Astrocyte (in vitro differentiated cells and primary cell): ENCODE measurements around the gene NSF. TPM values are rescaled to one million over a fixed set of nuclear protein-coding genes. Genes with fewer than 3 reads are reported as not detected.

Experiments
- DNase-seq: peaks from one replicate; pipeline ENCODE4 v3.0.0-alpha.2; 2010; ENCODE audit warnings: low read depth
- FAIRE-seq: peaks from 2 replicates; lab custom pipeline; 2011; peaks lifted over from hg19 to GRCh38; lab: Jason Lieb, UNC
- H2AFZ ChIP-seq: 2 replicates; pipeline ENCODE4 v1.6.0; 2012; ENCODE audit warnings: low read depth, low read length, inconsistent platforms
- H3K27ac ChIP-seq: 2 replicates; pipeline ENCODE4 v1.5.1; 2011; ENCODE audit warnings: low read depth, low read length, inconsistent platforms
- H3K27me3 ChIP-seq: 2 replicates; pipeline ENCODE4 v1.6.0; 2011; ENCODE audit warnings: low read length, inconsistent platforms; ENCODE audit not compliant: insufficient read depth
- H3K36me3 ChIP-seq: 2 replicates; pipeline ENCODE4 v1.5.1; 2011; ENCODE audit warnings: low read length, inconsistent platforms; ENCODE audit not compliant: insufficient read depth
- H3K4me1 ChIP-seq: 2 replicates; pipeline ENCODE4 v1.5.1; 2011; ENCODE audit warnings: low read length, inconsistent platforms; ENCODE audit not compliant: insufficient read depth
- H3K4me2 ChIP-seq: 2 replicates; pipeline ENCODE4 v1.6.0; 2012; ENCODE audit warnings: low read length, inconsistent platforms
- H3K4me3 ChIP-seq: 2 replicates; pipeline ENCODE4 v1.5.1; 2011; ENCODE audit warnings: low read depth, mild to moderate bottlenecking, low read length, inconsistent platforms; ENCODE audit not compliant: insufficient read depth
- H3K79me2 ChIP-seq: 2 replicates; pipeline ENCODE4 v1.6.0; 2012; ENCODE audit warnings: mild to moderate bottlenecking, low read length, inconsistent platforms; ENCODE audit not compliant: insufficient read depth
- H3K9ac ChIP-seq: 2 replicates; pipeline ENCODE4 v1.6.0; 2012; ENCODE audit warnings: mild to moderate bottlenecking, low read length, inconsistent platforms
- H3K9me3 ChIP-seq: 2 replicates; pipeline ENCODE4 v1.5.1; 2012; ENCODE audit warnings: low read depth, mild to moderate bottlenecking, low read length, inconsistent platforms; ENCODE audit not compliant: insufficient read depth
- H4K20me1 ChIP-seq: 2 replicates; pipeline ENCODE4 v1.6.0; 2012; ENCODE audit warnings: low read length, inconsistent platforms; ENCODE audit not compliant: insufficient read depth
- H3K27ac Mint-ChIP-seq: one replicate; pipeline ENCODE4 v1.8.0; 2021; ENCODE audit warnings: mild to moderate bottlenecking, mixed read lengths; ENCODE audit not compliant: unreplicated experiment
- H3K27me3 Mint-ChIP-seq: one replicate; pipeline ENCODE4 v1.8.0; 2021; ENCODE audit warnings: low read depth, mixed read lengths; ENCODE audit not compliant: unreplicated experiment
- H3K36me3 Mint-ChIP-seq: one replicate; pipeline ENCODE4 v1.8.0; 2021; ENCODE audit warnings: low read depth, mixed read lengths; ENCODE audit not compliant: unreplicated experiment
- H3K4me1 Mint-ChIP-seq: one replicate; pipeline ENCODE4 v1.8.0; 2021; ENCODE audit warnings: low read depth, mixed read lengths; ENCODE audit not compliant: unreplicated experiment
- H3K4me3 Mint-ChIP-seq: one replicate; pipeline ENCODE4 v1.8.0; 2021; ENCODE audit warnings: mild to moderate bottlenecking, moderate library complexity, mixed read lengths; ENCODE audit not compliant: unreplicated experiment
- H3K9me3 Mint-ChIP-seq: one replicate; pipeline ENCODE4 v1.8.0; 2021; ENCODE audit warnings: mild to moderate bottlenecking, mixed read lengths; ENCODE audit not compliant: unreplicated experiment
- EZH2 ChIP-seq: IDR thresholded peaks from 2 replicates; pipeline ENCODE4 v1.6.1; 2012; ENCODE audit warnings: mild to moderate bottlenecking, low read length, inconsistent platforms; ENCODE audit not compliant: insufficient read depth
- total RNA-seq: library from RNA; stranded (reverse); gene quantifications from 2 replicates; pipeline ENCODE4 v1.2.1, GENCODE V29; 2021
- TF ChIP-seq, protein P1 (sequence below): IDR thresholded peaks from 2 replicates; pipeline ENCODE4 v1.5.1; 2011; ENCODE audit warnings: low read depth, mild to moderate bottlenecking, inconsistent platforms, low read length, moderate library complexity; ENCODE audit not compliant: insufficient read depth

NSF gene
- total RNA-seq, 1 donor from 2014 or later: 83.4 TPM

DNA sequence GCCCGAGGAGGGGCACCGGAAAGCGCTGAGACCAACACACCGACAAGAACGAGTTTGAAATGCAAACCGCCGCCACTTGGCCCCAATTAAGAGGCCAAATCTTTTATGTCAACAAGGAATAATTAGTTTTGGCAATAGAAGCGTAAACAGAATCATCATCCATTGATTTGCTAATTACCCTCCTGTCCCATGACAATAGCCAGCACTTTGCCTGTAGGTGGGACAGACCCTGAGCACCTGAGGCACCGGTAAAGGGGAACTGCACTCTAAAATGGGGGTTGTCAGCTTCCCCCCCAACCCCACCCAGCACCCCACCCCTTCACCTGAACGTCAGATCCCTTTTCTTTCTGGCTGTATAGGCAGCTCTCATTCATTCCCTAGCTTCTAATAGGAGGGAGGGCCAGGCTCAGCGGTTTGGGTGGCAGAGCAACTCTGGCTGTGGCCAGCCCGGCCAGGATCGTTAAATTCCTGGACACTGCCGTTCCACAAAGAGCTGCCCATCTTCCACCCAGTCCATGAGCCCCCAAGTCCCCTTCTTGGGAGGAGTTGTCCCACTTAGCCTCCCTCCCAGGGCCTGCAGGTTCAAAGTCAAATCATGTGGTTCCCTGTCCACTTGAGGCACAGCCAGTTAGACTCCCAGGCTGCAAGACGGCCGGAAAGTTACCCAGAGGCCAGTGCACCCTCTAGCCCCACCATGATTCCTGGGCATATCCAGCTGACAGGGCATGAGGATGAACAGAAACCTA lies 182.2 kb downstream of the NSF start:
- Mint-ChIP-seq H3K27me3 (peaks cover 15% of the 10 kb centered on the region), H3K4me1 (no peaks in the 10 kb centered on the region), H3K9me3 (peaks cover 3% of the 10 kb centered on the region), H3K36me3 (peaks cover under 1% of the 10 kb centered on the region), H3K27ac (no peak overlapping the region), H3K4me3 (peak overlapping the region; percentile 77)
- no peaks in the 10 kb centered on the region for H4K20me1 ChIP-seq
- H2AFZ ChIP-seq: peak overlapping the region; percentile 62
- peak overlapping the region; percentile 68 for H3K9ac ChIP-seq
- FAIRE-seq: no peak
- TF ChIP-seq, protein P1, sequence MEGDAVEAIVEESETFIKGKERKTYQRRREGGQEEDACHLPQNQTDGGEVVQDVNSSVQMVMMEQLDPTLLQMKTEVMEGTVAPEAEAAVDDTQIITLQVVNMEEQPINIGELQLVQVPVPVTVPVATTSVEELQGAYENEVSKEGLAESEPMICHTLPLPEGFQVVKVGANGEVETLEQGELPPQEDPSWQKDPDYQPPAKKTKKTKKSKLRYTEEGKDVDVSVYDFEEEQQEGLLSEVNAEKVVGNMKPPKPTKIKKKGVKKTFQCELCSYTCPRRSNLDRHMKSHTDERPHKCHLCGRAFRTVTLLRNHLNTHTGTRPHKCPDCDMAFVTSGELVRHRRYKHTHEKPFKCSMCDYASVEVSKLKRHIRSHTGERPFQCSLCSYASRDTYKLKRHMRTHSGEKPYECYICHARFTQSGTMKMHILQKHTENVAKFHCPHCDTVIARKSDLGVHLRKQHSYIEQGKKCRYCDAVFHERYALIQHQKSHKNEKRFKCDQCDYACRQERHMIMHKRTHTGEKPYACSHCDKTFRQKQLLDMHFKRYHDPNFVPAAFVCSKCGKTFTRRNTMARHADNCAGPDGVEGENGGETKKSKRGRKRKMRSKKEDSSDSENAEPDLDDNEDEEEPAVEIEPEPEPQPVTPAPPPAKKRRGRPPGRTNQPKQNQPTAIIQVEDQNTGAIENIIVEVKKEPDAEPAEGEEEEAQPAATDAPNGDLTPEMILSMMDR: no peak
- no peak for TF ChIP-seq EZH2
- peak overlapping the region; percentile 84 for H3K4me2 ChIP-seq
- peaks cover 2% of the 10 kb centered on the region for H3K27me3 ChIP-seq
- no peak overlapping the region for H3K27ac ChIP-seq
- no peaks in the 10 kb centered on the region for H3K9me3 ChIP-seq
- no peaks in the 10 kb centered on the region for H3K79me2 ChIP-seq
- peak overlapping the region; percentile 48 for H3K4me3 ChIP-seq
- H3K36me3 ChIP-seq: no peaks in the 10 kb centered on the region
- H3K4me1 ChIP-seq: peaks cover 3% of the 10 kb centered on the region
- no peak for DNase-seq

- H3K9ac ChIP-seq: no peak overlapping the region
- no peak overlapping the region for H3K4me3 Mint-ChIP-seq
- H3K4me2 ChIP-seq: no peak overlapping the region
- H3K27ac Mint-ChIP-seq: no peak overlapping the region
- FAIRE-seq (no peak), DNase-seq (no peak)
- no peaks in the 10 kb centered on the region for H3K36me3 ChIP-seq
- TF ChIP-seq, protein P1: no peak
- no peak for TF ChIP-seq EZH2
- peaks cover 20% of the 10 kb centered on the region for H3K27me3 Mint-ChIP-seq
- H3K4me3 ChIP-seq: no peak overlapping the region
- H2AFZ ChIP-seq: no peak overlapping the region
- H3K9me3 Mint-ChIP-seq: peaks cover 3% of the 10 kb centered on the region
- H3K4me1 Mint-ChIP-seq: no peaks in the 10 kb centered on the region
- H3K36me3 Mint-ChIP-seq: no peaks in the 10 kb centered on the region
- H3K79me2 ChIP-seq: no peaks in the 10 kb centered on the region
- peaks cover 3% of the 10 kb centered on the region for H3K4me1 ChIP-seq
- H3K27me3 ChIP-seq: peaks cover 6% of the 10 kb centered on the region
- no peaks in the 10 kb centered on the region for H3K9me3 ChIP-seq
- no peaks in the 10 kb centered on the region for H4K20me1 ChIP-seq
- no peak overlapping the region for H3K27ac ChIP-seq
These were observed 182.7 kb downstream of the NSF start for GRCh38 chr17:46773221-46773605.

DNA sequence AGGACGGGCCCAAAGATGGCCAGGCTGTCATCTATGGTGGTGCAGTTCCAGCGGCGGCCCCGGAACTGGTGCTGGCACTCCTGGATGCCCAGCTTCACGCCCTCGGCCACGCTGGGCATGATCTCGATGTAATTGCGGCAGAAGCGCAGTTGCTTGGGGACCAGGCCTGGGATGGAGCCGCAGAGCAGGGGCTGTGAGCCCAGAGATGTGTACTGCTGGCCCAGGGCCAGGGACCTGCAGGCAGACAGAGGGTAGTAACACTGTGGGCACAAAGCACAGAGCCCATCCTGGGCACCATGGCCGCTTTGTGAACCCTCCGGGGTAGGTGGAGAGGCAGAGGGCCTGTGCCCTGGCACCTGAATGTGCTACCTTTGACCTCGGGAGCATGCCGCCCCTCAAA lies 183.2 kb downstream of the NSF start:
- Histone ChIP-seq H2AFZ (no peak overlapping the region), H3K4me1 (peaks cover 3% of the 10 kb centered on the region), H3K4me3 (no peak overlapping the region), H4K20me1 (no peaks in the 10 kb centered on the region), H3K27ac (no peak overlapping the region), H3K4me2 (no peak overlapping the region), H3K79me2 (no peaks in the 10 kb centered on the region), H3K36me3 (no peaks in the 10 kb centered on the region), H3K9me3 (no peaks in the 10 kb centered on the region), H3K9ac (no peak overlapping the region), H3K27me3 (peaks cover 8% of the 10 kb centered on the region)
- DNase-seq: no peak
- FAIRE-seq: no peak
- Mint-ChIP-seq H3K27me3 (peaks cover 20% of the 10 kb centered on the region), H3K4me3 (no peak overlapping the region), H3K36me3 (no peaks in the 10 kb centered on the region), H3K4me1 (no peaks in the 10 kb centered on the region), H3K27ac (no peak overlapping the region), H3K9me3 (peaks cover 3% of the 10 kb centered on the region)
- TF ChIP-seq EZH2: no peak
- TF ChIP-seq, protein P1: no peak
